Measurements from ENCODE around the gene S100PBP. TPM values are rescaled to one million over a fixed set of nuclear protein-coding genes. Genes with fewer than 3 reads are reported as not detected.

Gene S100PBP
- total and polyA plus RNA-seq, 10 of the 15 experiments (the other 5 are each of a cell fraction or from before 2014, with no cell fraction given), result 17.0 to 98.3 (median 40.6) TPM

DNA sequence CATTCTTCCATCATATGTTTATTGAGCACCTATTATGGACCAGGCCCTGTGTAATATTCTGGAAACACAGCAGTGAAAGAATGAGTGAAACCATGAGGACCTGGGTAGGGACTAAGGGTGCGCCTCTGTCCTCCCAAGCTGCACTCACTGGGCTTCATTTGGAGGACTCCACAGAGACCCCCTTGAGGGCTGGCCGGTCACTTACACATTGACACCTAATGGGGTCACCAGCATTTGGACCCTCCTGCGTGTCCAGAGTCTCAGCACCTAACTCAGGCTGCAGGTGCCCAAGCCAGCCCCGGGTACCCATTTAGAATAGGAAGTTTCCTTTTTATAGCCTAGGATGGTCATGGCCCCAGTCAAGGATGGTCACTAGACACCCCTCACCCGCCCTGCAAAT is 56.0 kb downstream of the S100PBP start:
- H3K27me3 ChIP-seq (replicated peaks in 1 of 2; ENCODE audit: control insufficient read depth in 2 of 2, insufficient read depth in 2 of 2, low read length in 1 of 2), result peaks cover 9 to 12% of the 10 kb centered on the region in 2 experiments; a peak in 3 of 4 replicates
- ChIA-PET CTCF (interaction anchor here (0.6 to 3.2 kb wide), 23 partner anchors 13 to 353 kb away, joined by 3 to 48 read pairs (median 4); no protein-coding TSS in a partner anchor), POLR2A (no interaction called here), SMC1A (ENCODE audit: uncharacterized antibody, unreplicated experiment) (interaction anchor here (0.5 to 3.1 kb wide), 7 partner anchors 45 to 353 kb away, joined by 3 to 11 read pairs (median 4); no protein-coding TSS in a partner anchor), RAD21 (ENCODE audit: unreplicated experiment) (interaction anchor here (0.5 to 3.4 kb wide), 8 partner anchors 38 to 353 kb away, joined by 3 to 34 read pairs (median 5); partner anchors contain the start of genes S100PBP and YARS1)
- no peak overlapping the region for H3K4me2 ChIP-seq (ENCODE audit: control insufficient read depth, insufficient read depth)
- no TSS peak for BruUV-seq (replicated peaks)
- no peaks in the 10 kb centered on the region; a peak in 1 of 4 replicates for H3K36me3 ChIP-seq (ENCODE audit: control insufficient read depth in 2 of 2, insufficient read depth in 2 of 2, low read length in 1 of 2)
- no peaks in the 10 kb centered on the region for H3K9me3 ChIP-seq (replicated peaks; ENCODE audit: control insufficient read depth, insufficient read depth, low read length)
- TF ChIP-seq BMI1 (IDR thresholded peaks at IDR 0.05; ENCODE audit: borderline replicate concordance) (no peak), NFYB (IDR thresholded peaks at IDR 0.05; ENCODE audit: insufficient read depth, low read depth, low read length) (no peak), NR2C1 (IDR thresholded peaks at IDR 0.05) (no peak), FOS (IDR thresholded peaks at IDR 0.05; ENCODE audit: borderline replicate concordance, extremely low read depth, insufficient read length) (no peak), E4F1 (IDR thresholded peaks at IDR 0.05; ENCODE audit: borderline replicate concordance, partially characterized antibody) (no peak), MAX (IDR thresholded peaks at IDR 0.05; ENCODE audit: low read depth, low read length) (no peak), KAT2A (conservative IDR thresholded peaks at IDR 0.05; ENCODE audit: control insufficient read depth, low read depth, low read length) (no peak), BCLAF1 (IDR thresholded peaks at IDR 0.05) (no peak)
- H3K27ac ChIP-seq (ENCODE audit: control insufficient read depth, insufficient read depth), result no peak overlapping the region
- ATAC-seq (no peak), DNase-seq (ENCODE audit: low read depth, low spot score) (no peak), FAIRE-seq (no peak)
- H3K4me1 ChIP-seq (ENCODE audit: control insufficient read depth, insufficient read depth, low read length), result peaks cover 10% of the 10 kb centered on the region
- no peak overlapping the region for H2AFZ ChIP-seq (ENCODE audit: control insufficient read depth, low read depth, low read length)
- intact Hi-C loops (cut with micrococcal nuclease; ENCODE audit: unreplicated experiment), result loop anchor here (2.0 to 10.0 kb wide), 3 partner anchors 56 to 473 kb away; partner anchors contain the start of genes S100PBP and YARS1
- WGBS (ENCODE audit: insufficient coverage, insufficient replicate concordance, low lambda C conversion rate, missing lambda C conversion rate), result 28% methylated on average over 5 of the region's 5 CpGs
- H4K20me1 ChIP-seq (ENCODE audit: control insufficient read depth, insufficient read depth), result no peaks in the 10 kb centered on the region; the same call in 1 of the 2 replicates
- no peak overlapping the region for H3K4me3 ChIP-seq
- in situ Hi-C loops (cut with MboI), result no loop called here
- no peaks in the 10 kb centered on the region for H3K79me2 ChIP-seq (ENCODE audit: control insufficient read depth, insufficient read depth, low read length)
- H3K9ac ChIP-seq (ENCODE audit: control insufficient read depth, insufficient read depth, low read length), result no peak overlapping the region

All from GM12878 (cell line).